DMS79 (cell line): Measurements from ENCODE around the gene DYNLT2.

Experiments used
- DNase-seq: peaks from one replicate; lab custom pipeline; 2025; lab: John Stamatoyannopoulos, UW

The DYNLT2 gene

DNA sequence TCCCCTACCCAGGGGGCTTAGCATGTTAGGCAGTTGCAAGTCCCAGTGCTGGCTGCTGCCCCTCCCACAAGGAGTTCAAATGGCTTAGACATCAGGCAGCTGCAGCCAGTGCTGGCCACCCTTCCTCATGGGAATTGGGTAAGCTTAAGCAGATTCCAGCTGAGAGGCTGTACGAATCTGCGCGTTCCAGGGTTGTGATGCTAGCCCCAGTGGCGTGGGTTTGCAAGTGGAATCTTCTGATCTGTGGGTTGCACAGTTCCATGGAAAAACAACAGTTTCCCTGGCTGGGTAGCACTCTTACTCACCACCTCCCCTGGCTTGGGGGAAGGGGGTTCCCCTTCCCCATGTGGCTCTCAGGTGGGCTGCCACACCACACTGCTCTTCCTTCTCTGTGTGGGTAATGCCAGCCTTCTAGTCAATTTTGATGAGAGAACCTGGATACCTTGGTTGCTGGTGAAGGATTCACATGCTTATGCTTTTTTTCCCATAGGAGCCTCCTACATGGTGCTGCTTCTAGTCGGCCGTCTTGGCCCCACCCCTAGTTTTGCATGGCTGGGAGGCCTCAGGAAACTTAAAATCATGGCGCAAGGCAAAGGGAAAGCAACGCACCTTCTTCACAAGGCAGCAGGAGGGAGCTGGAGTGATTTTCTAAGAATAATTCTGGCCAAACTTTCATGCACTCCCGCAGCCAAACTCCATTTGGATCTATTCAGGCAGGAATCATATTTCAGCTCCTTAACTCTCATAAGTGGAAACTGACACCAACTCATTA lies 13.0 kb downstream of the DYNLT2 start:
- peak; percentile 79 for DNase-seq

DNA sequence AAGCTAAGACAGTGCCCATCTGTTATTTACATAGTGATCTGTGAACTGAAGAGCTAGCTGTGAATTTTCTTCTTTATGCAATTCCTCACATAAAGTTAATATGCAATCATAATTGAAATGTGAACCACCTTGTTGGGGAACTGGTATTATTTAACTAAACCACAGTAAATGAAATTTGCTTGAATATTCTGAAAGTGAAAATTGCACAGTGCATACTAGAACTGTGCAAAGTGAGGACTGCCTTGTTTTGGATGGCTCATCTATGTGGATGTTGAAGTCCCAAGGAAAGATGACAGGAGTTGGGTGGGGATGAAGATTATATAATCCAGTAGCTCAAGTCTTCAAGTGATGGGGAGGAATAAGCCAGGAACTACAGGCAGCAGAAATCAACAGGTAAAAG lies 21.4 kb downstream of the DYNLT2 start:
- no peak for DNase-seq

DNA sequence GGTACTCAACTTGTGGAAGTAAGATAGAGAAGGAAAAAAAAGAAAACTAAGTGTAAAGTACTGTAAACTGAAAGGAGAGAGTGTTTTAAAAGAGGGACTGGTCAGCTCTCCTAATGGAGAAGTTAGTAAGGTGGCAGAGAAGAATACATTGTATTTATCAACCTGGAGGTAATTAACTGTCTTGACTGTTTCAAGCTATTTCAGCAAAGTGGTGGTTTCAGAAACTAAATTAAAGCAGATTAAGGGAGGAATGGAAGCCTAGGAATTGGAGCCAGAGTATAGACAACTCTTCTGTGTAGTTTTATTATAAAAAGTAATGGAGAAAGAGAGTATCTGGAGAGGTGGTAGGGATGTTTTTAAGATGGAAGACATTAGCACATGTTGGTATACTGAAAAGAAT lies 24.4 kb downstream of the DYNLT2 start:
- no peak for DNase-seq

DNA sequence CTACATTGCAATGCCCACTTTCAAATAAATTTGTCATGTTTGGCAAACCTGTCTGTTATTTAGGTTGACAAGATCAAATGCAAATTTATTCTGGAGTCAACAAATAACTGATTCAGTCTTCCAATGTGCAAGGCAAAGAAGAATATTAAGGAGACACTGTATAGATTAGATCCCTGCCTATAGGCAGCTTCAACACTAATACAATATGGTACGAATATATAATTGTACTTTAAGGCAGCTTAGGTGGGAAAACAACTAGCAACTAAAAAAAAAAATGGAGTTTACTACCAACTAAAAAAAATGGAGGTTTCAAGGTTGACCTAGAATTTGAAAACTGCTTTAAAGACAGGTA lies 25.3 kb downstream of the DYNLT2 start:
- DNase-seq: no peak

DNA sequence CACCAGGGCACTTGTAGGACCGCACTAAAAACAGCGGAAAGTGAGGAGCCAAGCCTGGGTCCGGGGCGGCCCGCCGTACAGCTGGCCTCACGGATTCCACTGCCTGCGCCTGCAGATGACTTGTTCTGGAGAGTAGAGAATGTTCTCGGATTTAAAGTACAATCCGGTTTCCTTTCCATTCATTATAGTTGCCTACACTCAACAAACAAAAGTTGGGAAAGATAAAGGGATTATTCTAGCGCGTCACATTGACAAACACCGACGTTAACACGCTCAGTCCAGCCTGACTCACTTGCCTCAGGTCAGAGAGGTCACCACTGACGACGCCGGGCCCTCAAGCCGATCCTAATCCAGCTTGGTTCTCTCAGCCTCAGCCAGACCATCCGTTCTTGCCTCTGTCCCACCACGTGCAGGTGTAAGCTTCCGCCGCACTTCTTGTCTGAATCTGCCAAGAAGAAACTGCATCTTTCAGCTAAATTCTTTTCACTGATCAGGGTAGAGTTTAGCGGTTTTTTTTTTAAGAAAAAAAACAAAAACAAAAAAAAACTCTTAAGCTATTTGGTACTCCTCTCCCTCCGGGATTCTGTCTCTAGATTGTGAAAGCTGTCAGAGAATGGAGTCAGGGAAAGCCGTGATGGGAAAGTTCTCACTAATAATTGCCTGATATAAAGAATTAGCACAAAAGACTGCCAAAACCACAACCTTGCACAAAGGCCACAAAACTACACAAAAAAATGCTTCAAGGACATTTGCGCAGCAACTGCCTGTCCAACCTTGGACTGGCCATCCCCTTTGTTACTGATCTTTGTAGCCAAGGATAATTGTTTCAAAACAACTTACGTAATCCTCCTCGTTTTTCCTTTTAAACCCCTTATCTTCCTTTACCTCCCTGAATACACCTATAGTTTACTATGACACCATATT lies 26.0 kb downstream of the DYNLT2 start:
- no peak for DNase-seq

DNA sequence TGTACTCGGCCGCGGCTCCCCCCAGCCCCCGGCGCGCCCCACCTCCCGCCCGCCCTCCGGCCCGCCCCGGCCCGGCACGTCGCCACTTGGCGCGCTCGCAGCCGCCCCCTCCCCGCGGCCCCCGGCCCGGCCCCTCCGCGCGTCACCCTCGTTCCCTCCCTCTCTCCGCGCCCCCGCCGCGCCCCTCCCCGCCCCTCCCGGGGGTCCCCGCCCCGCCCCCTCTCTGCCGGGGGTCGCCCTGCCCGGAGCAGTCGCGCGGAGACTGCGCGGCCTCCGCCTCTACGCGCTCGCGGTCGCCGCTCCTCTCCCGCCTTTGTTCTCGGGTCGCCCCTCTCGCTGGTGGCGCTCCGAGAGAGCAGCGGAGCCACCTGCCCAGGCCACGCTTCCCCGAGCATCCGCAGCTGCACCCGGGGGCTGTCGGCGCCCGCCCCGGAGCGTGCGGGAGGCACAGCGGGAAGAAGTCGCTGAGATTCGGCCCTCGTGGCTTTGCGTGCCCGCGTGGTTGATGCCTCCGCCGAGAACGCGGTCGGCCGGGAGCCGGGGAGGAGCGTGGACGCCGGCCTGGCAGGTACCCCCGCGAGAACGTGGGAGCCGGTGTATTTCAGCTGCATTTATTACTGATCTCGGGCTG lies 26.8 kb downstream of the DYNLT2 start, which contains the start of gene PHF10:
PHF10 (minus strand) TSS at position 7 of the 631 bp plus-strand sequence. CDS start 569 bp downstream, outside the sequence.
- DNase-seq: peak; percentile 36

DNA sequence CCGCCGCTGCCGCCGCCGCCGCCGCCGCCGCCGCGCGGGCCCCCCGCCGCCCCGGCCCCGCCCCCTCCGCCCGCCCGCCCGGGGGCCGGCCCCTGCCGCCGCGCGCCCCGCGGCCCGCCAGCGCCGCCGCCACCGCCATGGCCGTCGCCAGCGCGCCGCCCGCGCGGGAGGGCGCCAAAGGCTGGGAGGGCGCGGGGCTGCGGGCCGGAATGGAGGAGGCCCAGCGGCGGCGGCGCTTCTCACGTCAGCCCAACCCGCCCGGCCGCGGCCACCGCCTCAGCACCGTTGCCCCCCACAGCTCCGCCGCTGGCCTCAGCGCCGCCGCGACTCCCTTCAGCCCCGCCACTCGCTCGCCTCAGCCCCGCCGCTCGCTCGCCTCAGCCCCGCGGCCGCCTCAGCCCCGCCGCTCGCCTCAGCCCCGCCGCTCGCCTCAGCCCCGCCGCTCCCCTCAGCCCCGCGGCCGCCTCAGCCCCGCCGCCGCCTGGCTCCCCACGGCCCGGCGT lies 27.3 kb downstream of the DYNLT2 start:
- DNase-seq: no peak

DNA sequence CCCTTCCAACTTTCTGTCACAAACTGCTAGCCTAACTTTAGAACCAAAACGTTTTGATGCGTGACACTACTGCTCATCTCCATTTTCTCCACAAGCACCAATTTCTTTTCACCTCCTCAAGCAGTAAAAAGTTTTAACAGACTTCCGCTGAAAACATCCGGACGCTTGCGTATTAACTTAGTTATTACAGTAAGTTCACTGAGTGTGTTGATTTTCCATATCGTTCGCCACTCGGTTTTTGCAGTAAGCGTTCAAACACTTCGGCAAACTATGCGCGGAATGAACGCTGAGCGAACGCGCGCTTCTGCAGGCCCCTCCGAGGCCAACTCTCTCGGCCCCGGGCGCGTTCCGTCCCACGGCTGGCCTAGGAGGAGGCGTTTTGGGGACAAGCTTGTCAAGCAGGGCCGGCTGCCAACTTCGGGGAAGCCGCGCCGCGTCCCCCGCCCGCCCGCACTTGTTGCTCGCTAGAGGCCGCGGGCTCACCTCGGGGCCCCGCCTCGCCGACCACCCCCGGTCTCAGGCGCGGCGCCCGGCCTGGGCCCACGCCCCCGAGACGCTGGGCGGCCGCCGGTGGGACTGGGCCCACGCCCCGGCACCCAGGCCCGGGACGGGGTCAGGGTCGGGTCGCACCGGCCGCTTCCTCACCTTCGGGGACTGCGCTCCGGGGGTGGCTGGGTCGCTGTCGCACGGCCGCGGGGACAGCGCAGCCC lies 28.0 kb downstream of the DYNLT2 start:
- peak; percentile 5 for DNase-seq

DNA sequence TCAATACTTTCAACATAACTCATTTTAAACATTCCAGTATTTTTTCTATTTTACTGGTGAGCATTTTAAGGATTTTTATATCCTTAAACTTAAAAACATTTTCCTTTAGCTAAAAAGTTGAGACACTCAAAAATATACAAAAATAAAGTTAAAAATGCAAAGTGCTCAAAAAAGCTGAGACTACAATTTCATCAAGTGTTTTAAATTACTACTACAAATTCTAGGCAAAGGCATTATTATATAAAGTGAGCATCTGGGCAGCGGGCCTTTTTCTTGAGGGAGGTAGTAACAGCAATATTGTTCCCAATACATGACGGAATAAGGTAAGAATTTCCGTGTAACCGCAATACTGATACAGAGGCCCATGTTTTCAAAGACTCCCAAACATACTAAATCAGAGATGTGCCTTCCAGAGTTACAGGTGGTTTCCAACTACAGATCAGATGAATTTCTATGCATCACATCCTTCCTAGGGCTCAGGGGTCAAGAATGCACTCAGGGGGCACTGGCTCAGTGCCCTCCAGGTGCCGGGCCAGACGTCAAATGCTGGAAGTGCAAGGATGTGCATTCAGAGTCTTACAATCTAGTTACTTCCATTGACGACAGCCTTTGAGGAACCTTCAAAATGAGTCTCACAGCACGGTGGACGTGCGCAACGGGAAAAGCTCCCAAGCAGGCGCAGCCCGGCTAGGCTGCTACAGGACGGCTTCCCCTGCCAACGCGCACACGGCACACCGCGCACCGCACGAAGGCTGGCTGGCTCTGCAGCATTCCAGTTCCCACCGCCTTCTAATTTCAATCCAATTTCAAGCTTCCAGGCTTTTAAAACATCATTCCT lies 28.8 kb downstream of the DYNLT2 start:
- peak; percentile 30 for DNase-seq

DNA sequence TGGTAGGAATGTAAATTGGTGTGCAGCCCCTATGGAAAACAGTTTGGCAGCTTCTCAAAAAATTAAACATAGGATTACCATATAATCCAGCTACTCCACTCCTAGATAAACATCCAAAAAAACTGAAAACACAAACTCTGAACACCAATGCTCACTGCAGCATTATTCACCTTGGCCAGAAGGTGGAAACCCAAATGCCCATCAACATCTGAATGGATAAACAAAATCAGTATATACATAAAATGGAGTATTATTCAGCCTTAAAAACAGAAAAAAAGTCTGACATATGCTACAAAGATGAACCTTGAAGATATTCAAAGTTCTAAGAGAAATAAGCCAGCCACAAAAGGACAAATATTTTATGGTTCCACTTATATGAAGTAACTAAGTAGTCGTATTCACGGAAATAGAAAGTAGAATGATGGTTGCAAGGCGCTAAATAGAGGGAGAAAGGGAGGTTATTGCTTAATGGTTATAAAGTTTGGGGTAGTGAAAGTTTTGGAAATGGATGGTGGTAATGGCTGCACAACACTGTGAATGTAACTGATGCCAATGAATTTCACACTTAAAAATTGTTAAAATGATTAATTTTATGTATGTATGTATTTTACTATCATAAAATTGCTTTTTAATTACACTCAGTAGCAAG lies 31.0 kb downstream of the DYNLT2 start:
- DNase-seq: no peak

DNA sequence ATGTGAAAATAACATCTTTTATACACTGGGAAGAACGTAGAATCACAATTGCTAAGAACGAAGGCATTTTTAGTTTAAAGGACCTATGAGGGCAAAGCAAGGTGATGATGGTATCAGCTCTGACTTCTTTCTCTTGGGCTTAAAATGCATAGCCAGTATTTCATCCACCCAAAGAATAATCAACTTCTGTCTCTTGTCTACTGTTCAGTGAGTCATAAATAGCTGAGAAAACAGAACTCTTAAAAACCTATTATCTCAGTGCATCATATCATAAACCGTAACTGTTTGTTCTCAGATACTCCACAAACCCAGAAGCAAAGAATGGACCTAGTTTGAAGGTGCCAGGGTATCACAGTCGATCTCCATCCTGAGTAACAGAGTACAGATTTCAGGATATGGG lies 32.3 kb downstream of the DYNLT2 start:
- DNase-seq: no peak

DNA sequence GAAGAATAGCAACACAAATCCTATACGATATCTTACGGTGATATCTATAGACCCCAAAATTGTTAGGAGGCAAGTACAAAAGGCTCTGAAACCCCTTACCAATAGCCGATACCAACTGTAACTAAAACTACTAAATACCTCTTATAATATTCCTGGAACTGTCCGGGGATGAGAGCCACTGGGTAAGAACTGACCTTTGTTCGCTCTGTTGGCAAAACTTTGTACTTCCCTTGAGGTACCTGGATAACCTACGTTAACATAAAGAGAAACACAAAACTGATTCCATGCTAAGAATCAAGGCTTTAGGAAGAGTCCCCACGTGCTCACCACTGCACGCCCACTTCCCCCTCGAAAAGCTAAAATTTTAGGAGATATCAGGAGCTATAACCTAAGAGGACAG lies 36.8 kb downstream of the DYNLT2 start:
- no peak for DNase-seq

DNA sequence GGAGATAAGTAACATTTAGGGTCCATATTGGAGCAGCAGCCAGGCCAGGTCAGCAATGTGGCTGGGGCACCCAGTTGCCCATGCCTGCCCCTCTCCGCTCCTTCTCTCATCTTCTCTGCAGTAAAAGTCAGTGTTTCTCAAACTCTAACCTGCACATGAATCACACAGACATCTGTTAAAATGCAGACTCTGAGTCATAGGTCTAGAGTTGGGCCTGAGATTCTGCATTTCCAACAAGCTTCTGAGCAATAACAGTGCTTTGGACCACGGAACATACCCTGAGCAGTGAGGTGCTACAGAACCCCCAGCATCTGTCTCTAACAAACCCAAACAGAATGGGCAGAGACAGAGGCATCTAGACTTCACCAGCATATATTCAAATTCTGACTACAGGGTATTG lies 37.2 kb downstream of the DYNLT2 start:
- DNase-seq: no peak

DNA sequence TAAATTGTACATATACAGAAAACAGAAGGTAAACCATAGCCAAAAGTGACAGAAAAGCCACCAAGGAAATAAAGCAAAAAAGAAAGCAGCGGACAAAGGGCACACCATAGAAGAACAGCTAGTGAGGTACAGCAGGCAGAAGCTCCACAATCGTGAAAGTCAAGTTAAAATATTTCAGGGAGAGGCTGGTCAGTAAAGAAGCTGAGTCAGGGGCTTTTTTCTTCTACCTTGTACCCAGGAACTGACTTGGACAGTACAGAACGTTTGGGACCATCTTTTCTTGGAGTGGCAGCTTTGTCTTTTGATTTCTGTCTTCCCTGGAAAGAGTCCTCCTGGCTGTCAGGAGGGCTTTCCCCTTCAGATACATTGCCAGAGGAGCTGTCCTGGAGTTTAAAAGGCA lies 41.4 kb downstream of the DYNLT2 start:
- no peak for DNase-seq

DNA sequence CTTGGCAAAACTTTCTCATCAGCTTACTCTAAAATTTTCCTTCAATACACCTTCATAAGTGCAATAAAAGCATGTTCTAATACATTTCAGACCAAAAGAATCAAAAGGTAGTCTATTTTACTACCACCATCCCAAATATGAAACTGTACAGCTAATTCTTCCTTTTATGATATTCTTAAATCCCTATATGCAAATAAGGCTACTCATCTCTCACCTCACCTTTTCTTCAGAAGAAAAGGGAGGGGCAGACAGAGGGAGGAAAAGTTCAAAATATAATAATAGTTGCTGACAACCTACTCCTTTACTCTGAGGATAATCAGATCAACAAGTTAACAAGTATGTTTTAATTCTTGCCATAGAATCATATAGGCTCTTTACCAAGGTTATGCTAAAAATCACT lies 42.1 kb downstream of the DYNLT2 start:
- no peak for DNase-seq

DNA sequence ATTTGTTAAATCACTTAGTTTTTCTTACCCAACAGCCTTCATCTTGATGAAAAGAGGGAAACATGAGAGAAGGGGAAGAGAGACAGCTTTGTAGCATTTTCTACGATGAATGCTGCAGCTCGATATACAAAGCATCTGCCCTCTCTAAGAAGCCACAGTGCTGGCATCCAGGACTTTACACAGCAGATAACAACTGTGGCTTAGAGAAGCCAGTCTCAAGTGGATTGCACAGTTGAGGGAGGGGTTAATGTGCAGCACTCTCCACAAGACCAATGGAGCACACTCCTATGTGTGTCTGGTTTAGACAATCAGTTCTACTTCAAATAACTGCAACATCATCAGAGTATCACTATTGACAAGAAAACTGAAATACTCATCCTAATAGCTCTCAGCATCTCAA lies 43.6 kb downstream of the DYNLT2 start:
- no peak for DNase-seq

DNA sequence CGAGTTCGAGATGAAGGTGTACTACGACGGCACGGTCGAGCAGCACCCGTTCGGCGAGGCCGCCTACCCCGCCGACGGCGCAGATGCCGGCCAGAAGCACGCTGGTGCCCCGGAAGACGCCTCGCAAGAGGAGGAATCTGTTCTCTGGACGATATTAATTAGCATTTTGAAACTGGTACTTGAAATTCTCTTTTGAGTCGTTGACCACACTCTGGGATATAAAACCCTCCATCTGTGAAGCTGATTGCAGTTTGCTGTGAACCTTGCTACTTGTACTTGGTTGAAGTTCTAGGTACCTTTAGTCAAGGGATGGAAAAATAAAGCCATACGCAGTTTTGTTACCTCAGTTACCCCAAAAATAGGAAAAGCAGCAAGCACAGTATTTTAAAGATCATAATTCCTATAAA lies 48.5 kb downstream of the DYNLT2 start:
- peak; percentile 22 for DNase-seq

DNA sequence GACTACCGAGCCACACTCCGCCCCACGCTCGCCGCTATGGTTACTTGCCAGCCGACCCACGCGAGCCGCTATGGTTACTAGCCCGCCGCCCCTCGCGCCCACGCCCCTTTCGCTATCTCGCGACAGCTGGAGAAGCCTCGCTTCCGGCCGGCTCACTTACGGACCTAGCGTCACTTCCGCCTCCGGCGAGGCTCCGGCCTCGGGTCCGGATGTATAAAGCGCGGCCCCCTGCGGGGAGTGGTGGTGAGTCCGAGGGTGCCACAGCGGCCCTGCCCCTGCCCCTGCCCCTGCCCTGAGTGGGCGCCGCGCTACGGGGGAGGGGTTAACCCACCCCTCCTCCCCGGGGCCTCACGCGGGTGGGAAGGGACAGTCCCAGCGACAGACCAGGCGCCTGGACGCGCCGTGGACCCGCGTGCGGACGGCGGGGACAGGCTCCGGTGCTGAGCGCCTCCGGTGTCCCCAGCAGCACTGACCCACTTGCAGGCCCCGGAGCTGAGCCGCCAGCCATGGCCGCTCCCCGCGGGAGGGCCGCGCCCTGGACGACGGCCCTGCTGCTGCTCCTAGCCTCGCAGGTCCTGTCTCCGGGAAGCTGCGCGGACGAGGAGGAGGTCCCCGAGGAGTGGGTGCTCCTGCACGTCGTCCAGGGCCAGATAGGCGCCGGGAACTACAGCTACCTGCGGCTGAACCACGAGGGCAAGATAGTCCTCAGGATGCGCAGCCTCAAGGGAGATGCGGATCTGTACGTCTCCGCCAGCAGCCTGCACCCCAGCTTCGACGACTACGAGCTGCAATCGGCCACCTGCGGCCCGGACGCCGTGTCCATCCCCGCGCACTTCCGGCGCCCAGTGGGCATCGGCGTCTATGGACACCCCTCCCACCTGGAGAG lies 49.2 kb downstream of the DYNLT2 start, which contains the start of the genes C6orf120 and WDR27:
C6orf120 (plus strand) TSS at position 173 of the 886 bp plus-strand sequence; CDS start at position 507, 334 bp downstream.
WDR27 (minus strand) TSS at position 76 of the 886 bp plus-strand sequence. CDS start 13,024 bp downstream, outside the sequence.
- peak; percentile 86 for DNase-seq
